ENCODE measurements around the gene PTPN11. TPM values are rescaled to one million over a fixed set of nuclear protein-coding genes. Genes with fewer than 3 reads are reported as not detected.
"Not testable (repeated sequence)": the region's sequence is repeated elsewhere in the genome, so short reads cannot be mapped to it uniquely, and the experiment has no call there.

PTPN11 gene
- total and polyA plus RNA-seq, 2 donors (not counting 1 experiment from before 2014, with no cell fraction given): 126 to 129 TPM

- Histone ChIP-seq H3K9ac (ENCODE audit: insufficient read depth, low read length) (no peak overlapping the region), H3K4me2 (ENCODE audit: extremely low read depth, insufficient read depth, low read length) (no peak overlapping the region), H3K4me3 (replicated peaks in 1 of 4; ENCODE audit: control extremely low read depth in 1 of 4, insufficient read depth in 1 of 4, low read depth in 3 of 4, low read length in 4 of 4) (no peak overlapping the region), H3K4me1 (ENCODE audit: control insufficient read depth, extremely low read depth, insufficient read depth, low read length) (no peaks in the 10 kb centered on the region), H3K36me3 (ENCODE audit: control insufficient read depth, insufficient read depth, low read length) (no peaks in the 10 kb centered on the region), H3K27me3 (ENCODE audit: control insufficient read depth, insufficient read depth, low read length) (no peaks in the 10 kb centered on the region), H3K79me2 (ENCODE audit: control insufficient read depth, insufficient read depth, low read length) (peaks cover 6% of the 10 kb centered on the region), H3K9me3 (ENCODE audit: control insufficient read depth, insufficient read depth, low read depth, low read length) (no peaks in the 10 kb centered on the region), H2AFZ (ENCODE audit: low read length) (no peak overlapping the region), H4K20me1 (ENCODE audit: control insufficient read depth, extremely low read depth, insufficient read depth, low read length) (no peaks in the 10 kb centered on the region), H3K27ac (ENCODE audit: insufficient read depth, low read length) (no peak overlapping the region)
- DNase-seq (ENCODE audit: low read depth in 2 of 2): no peak
- no peak for TF ChIP-seq EZH2 (IDR thresholded peaks at IDR 0.05; ENCODE audit: low read length, missing control alignments)
- TF ChIP-seq, protein P1, sequence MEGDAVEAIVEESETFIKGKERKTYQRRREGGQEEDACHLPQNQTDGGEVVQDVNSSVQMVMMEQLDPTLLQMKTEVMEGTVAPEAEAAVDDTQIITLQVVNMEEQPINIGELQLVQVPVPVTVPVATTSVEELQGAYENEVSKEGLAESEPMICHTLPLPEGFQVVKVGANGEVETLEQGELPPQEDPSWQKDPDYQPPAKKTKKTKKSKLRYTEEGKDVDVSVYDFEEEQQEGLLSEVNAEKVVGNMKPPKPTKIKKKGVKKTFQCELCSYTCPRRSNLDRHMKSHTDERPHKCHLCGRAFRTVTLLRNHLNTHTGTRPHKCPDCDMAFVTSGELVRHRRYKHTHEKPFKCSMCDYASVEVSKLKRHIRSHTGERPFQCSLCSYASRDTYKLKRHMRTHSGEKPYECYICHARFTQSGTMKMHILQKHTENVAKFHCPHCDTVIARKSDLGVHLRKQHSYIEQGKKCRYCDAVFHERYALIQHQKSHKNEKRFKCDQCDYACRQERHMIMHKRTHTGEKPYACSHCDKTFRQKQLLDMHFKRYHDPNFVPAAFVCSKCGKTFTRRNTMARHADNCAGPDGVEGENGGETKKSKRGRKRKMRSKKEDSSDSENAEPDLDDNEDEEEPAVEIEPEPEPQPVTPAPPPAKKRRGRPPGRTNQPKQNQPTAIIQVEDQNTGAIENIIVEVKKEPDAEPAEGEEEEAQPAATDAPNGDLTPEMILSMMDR (conservative IDR thresholded peaks at IDR 0.05 in 1 of 2, IDR thresholded peaks at IDR 0.05 in 1 of 2; ENCODE audit: low read depth in 1 of 2, low read length in 2 of 2): no peak
These were observed 27.4 kb downstream of the PTPN11 start for GRCh38 chr12:112446008-112446725.

- no peak overlapping the region for H3K27ac ChIP-seq (ENCODE audit: insufficient read depth, low read length)
- peaks cover 4% of the 10 kb centered on the region for H3K79me2 ChIP-seq (ENCODE audit: control insufficient read depth, insufficient read depth, low read length)
- DNase-seq (ENCODE audit: low read depth in 2 of 2): no peak
- no peak overlapping the region for H3K4me3 ChIP-seq (replicated peaks in 1 of 4; ENCODE audit: control extremely low read depth in 1 of 4, insufficient read depth in 1 of 4, low read depth in 3 of 4, low read length in 4 of 4)
- no peak overlapping the region for H3K4me2 ChIP-seq (ENCODE audit: extremely low read depth, insufficient read depth, low read length)
- H2AFZ ChIP-seq (ENCODE audit: low read length): no peak overlapping the region
- H3K9me3 ChIP-seq (ENCODE audit: control insufficient read depth, insufficient read depth, low read depth, low read length): no peaks in the 10 kb centered on the region
- no peak overlapping the region for H3K9ac ChIP-seq (ENCODE audit: insufficient read depth, low read length)
- TF ChIP-seq EZH2 (IDR thresholded peaks at IDR 0.05; ENCODE audit: low read length, missing control alignments): no peak
- TF ChIP-seq, protein P1 (conservative IDR thresholded peaks at IDR 0.05 in 1 of 2, IDR thresholded peaks at IDR 0.05 in 1 of 2; ENCODE audit: low read depth in 1 of 2, low read length in 2 of 2): no peak
- H3K4me1 ChIP-seq (ENCODE audit: control insufficient read depth, extremely low read depth, insufficient read depth, low read length): no peaks in the 10 kb centered on the region
- H3K36me3 ChIP-seq (ENCODE audit: control insufficient read depth, insufficient read depth, low read length): peaks cover 1% of the 10 kb centered on the region
- H4K20me1 ChIP-seq (ENCODE audit: control insufficient read depth, extremely low read depth, insufficient read depth, low read length): no peaks in the 10 kb centered on the region
- H3K27me3 ChIP-seq (ENCODE audit: control insufficient read depth, insufficient read depth, low read length): no peaks in the 10 kb centered on the region
These were observed 28.4 kb downstream of the PTPN11 start for GRCh38 chr12:112447106-112447505.

DNA sequence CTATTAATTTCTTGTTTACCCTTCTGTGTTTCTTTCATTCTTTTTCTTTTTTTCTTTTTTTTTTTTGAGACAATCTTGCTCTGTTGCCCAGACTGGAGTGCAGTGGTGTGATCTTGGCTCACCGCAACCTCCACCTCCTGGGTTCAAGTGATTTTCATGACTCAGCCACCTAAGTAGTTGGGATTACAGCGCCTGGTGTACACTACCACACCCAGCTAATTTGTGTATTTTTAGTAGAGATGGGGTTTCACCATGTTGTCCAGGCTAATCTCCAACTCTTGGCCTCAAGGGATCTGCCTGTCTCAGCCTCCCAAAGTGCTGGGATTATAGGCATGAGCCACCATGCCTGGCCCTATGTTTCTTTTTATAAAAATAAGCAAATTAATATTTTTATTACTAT, 29.4 kb downstream of the PTPN11 start:
- not testable (repeated sequence) for H3K36me3 ChIP-seq (ENCODE audit: control insufficient read depth, insufficient read depth, low read length); H2AFZ ChIP-seq (ENCODE audit: low read length); H3K27me3 ChIP-seq (ENCODE audit: control insufficient read depth, insufficient read depth, low read length); H3K9ac ChIP-seq (ENCODE audit: insufficient read depth, low read length); H3K4me3 ChIP-seq (replicated peaks in 1 of 4; ENCODE audit: control extremely low read depth in 1 of 4, insufficient read depth in 1 of 4, low read depth in 3 of 4, low read length in 4 of 4); H3K9me3 ChIP-seq (ENCODE audit: control insufficient read depth, insufficient read depth, low read depth, low read length); H4K20me1 ChIP-seq (ENCODE audit: control insufficient read depth, extremely low read depth, insufficient read depth, low read length); H3K4me2 ChIP-seq (ENCODE audit: extremely low read depth, insufficient read depth, low read length); H3K4me1 ChIP-seq (ENCODE audit: control insufficient read depth, extremely low read depth, insufficient read depth, low read length); H3K27ac ChIP-seq (ENCODE audit: insufficient read depth, low read length); H3K79me2 ChIP-seq (ENCODE audit: control insufficient read depth, insufficient read depth, low read length)
- DNase-seq (ENCODE audit: low read depth in 2 of 2): peak in 1 of 2 donors; percentile 6

All from fibroblast of lung (primary cell).